ENCODE data around the gene CYP3A7. TPM values are rescaled to one million over a fixed set of nuclear protein-coding genes. Genes with fewer than 3 reads are reported as not detected.

Gene CYP3A7
- total and polyA plus RNA-seq, 2 donors (not counting 3 experiments of a cell fraction or from before 2014, with no cell fraction given) = not detected

DNA sequence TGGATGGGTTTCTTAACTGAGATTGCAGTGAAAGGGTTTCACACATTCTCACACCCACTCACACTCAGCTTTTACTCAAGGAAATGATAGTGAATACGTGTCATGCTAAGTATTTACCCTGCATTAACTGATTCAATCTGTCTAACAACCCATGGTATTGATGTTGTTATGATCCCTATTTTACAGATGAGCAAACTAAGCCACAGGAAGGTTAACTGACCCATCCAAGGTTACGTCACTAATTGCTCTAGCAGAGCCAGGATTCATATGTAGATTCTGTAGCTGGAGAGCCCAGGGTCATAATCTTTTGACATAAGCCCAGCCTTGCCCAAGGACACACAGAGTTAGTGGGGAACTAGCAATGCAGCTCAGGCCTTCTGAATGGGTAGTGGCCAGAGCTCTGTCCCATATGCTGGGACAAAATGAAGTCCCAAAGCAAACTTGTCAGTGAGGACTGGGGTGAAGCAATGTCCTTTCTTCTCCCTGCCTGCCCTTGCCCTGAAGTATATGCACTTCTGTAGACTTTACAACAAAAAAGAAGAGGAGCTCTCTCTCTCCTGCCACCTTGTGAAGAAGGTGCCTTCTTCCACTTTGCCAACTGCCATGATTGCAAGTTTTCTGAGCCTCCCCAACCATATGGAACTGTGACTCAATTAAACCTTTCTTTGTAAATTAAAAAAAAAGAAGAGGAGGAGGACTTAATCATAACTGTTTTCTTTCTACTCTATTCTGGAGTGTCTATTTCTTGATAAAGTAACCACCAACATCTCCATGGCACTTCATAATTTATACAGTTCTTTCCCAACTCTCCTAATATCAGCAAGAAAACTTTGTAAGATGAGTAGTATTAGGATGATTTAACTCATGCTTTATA is 4.9 kb upstream of the CYP3A7 start:
- POLR2A ChIA-PET = no interaction called here
- Histone ChIP-seq H4K20me1 (replicated peaks; ENCODE audit: control insufficient read depth, extremely low read depth, insufficient read depth, low read length) (no peaks in the 10 kb centered on the region), H3K4me1 (ENCODE audit: control insufficient read depth, extremely low read depth, insufficient read depth, low read length) (no peaks in the 10 kb centered on the region), H3K9ac (replicated peaks; ENCODE audit: extremely low read depth, insufficient read depth, low read length) (no peak overlapping the region), H2AFZ (ENCODE audit: low read depth, low read length) (no peak overlapping the region), H3K4me3 (replicated peaks in 1 of 3; ENCODE audit: insufficient read depth in 1 of 3, low read depth in 1 of 3, low read length in 3 of 3) (no peak overlapping the region), H3K4me2 (ENCODE audit: insufficient read depth, low read length) (no peak overlapping the region), H3K9me3 (replicated peaks; ENCODE audit: control insufficient read depth, insufficient read depth, low read length) (no peaks in the 10 kb centered on the region), H3K27ac (ENCODE audit: insufficient read depth, low read depth, low read length) (no peak overlapping the region), H3K36me3 (ENCODE audit: control insufficient read depth in 2 of 2, extremely low read depth in 1 of 2, insufficient read depth in 2 of 2, low read length in 2 of 2) (no peaks in the 10 kb centered on the region), H3K9me1 (replicated peaks; ENCODE audit: control insufficient read depth, extremely low read depth, insufficient read depth, low read length) (no peaks in the 10 kb centered on the region), H3K79me2 (ENCODE audit: control insufficient read depth, insufficient read depth, low read length) (no peaks in the 10 kb centered on the region), H3K27me3 (ENCODE audit: control insufficient read depth in 2 of 2, insufficient read depth in 2 of 2, low read length in 2 of 2) (peaks cover 0 to 2% of the 10 kb centered on the region in 2 experiments)
- BruUV-seq (replicated peaks) = no TSS peak
- intact Hi-C loops (cut with micrococcal nuclease) (no loop called here), dilution Hi-C loops (cut with MboI; ENCODE audit: extremely low pct_ligation_motif_present, low sequenced_read_pairs) (no loop called here)
- CTCF ChIA-PET = no interaction called here
- no peak for FAIRE-seq
- TF ChIP-seq CTCF (IDR thresholded peaks at IDR 0.05; ENCODE audit: extremely low read depth in 1 of 2, insufficient read depth in 1 of 2, low read depth in 1 of 2, low read length in 2 of 2) = no peak
- TF ChIP-seq EZH2 (IDR thresholded peaks at IDR 0.05; ENCODE audit: borderline replicate concordance, low read depth, low read length, severe bottlenecking) = no peak
- no peak for TF ChIP-seq JUN (IDR thresholded peaks at IDR 0.05; ENCODE audit: borderline replicate concordance, insufficient read depth, insufficient read length, low read depth)
- TF ChIP-seq, protein P1, sequence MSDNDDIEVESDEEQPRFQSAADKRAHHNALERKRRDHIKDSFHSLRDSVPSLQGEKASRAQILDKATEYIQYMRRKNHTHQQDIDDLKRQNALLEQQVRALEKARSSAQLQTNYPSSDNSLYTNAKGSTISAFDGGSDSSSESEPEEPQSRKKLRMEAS (IDR thresholded peaks at IDR 0.05; ENCODE audit: insufficient read depth, insufficient read length) = no peak
- no peak for TF ChIP-seq GATA2 (IDR thresholded peaks at IDR 0.05; ENCODE audit: insufficient read depth, insufficient read length, low read depth, low read length)
- TF ChIP-seq MYC (IDR thresholded peaks at IDR 0.05; ENCODE audit: low read depth, low read length) = no peak
- no peak for TF ChIP-seq FOS (IDR thresholded peaks at IDR 0.05; ENCODE audit: borderline replicate concordance, insufficient read depth, low read length)
- no peak for TF ChIP-seq POLR2A (IDR thresholded peaks at IDR 0.05; ENCODE audit: low read depth, low read length)
- TF ChIP-seq POLR2AphosphoS5 (IDR thresholded peaks at IDR 0.05; ENCODE audit: insufficient read depth, low read depth, low read length) = no peak
- DNase-seq (ENCODE audit: low read depth, low spot score) = no peak

Data from endothelial cell of umbilical vein (primary cell).